ENCODE data around the gene FBXO5.

The FBXO5 gene

GRCh38 chr6:152981989-152982903 is 595 bp downstream of the FBXO5 start:
- peak; percentile 40 for DNase-seq (ENCODE audit: low spot score)
- in situ Hi-C loops (cut with MboI; ENCODE audit: low sequenced_read_pairs, unreplicated experiment), result no loop called here
- TF ChIP-seq, protein P1, sequence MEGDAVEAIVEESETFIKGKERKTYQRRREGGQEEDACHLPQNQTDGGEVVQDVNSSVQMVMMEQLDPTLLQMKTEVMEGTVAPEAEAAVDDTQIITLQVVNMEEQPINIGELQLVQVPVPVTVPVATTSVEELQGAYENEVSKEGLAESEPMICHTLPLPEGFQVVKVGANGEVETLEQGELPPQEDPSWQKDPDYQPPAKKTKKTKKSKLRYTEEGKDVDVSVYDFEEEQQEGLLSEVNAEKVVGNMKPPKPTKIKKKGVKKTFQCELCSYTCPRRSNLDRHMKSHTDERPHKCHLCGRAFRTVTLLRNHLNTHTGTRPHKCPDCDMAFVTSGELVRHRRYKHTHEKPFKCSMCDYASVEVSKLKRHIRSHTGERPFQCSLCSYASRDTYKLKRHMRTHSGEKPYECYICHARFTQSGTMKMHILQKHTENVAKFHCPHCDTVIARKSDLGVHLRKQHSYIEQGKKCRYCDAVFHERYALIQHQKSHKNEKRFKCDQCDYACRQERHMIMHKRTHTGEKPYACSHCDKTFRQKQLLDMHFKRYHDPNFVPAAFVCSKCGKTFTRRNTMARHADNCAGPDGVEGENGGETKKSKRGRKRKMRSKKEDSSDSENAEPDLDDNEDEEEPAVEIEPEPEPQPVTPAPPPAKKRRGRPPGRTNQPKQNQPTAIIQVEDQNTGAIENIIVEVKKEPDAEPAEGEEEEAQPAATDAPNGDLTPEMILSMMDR (IDR thresholded peaks at IDR 0.05; ENCODE audit: borderline replicate concordance, control extremely low read depth, extremely low read depth, insufficient read depth, missing control alignments), result no peak

- no peak for DNase-seq (ENCODE audit: low spot score)
- in situ Hi-C loops (cut with MboI; ENCODE audit: low sequenced_read_pairs, unreplicated experiment), result no loop called here
- TF ChIP-seq, protein P1 (IDR thresholded peaks at IDR 0.05; ENCODE audit: borderline replicate concordance, control extremely low read depth, extremely low read depth, insufficient read depth, missing control alignments), result no peak
Measured at GRCh38 chr6:152981219-152981618, 1.6 kb downstream of the FBXO5 start.

DNA sequence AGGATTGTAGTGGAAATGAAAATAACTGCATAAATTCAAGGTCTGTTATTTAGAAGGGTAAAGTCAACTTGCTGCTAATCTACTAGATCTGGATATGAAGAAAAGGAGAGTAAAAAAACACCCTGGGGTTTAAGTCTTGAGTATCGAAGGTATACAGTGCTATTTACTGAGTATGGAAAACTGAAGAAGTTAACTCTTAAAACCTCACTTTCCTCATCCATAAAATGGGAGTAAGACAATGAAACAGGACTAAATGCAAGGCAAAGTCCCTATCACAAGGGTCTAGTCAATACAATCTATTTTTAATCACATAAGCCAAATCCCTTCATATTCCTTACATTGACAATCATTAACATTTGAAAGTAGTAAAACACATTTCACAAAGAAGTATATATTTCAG is 2.2 kb downstream of the FBXO5 start:
- in situ Hi-C loops (cut with MboI; ENCODE audit: low sequenced_read_pairs, unreplicated experiment), result no loop called here
- TF ChIP-seq, protein P1 (IDR thresholded peaks at IDR 0.05; ENCODE audit: borderline replicate concordance, control extremely low read depth, extremely low read depth, insufficient read depth, missing control alignments), result no peak

GRCh38 chr6:152979116-152979515 is 3.7 kb downstream of the FBXO5 start:
- in situ Hi-C loops (cut with MboI; ENCODE audit: low sequenced_read_pairs, unreplicated experiment), result no loop called here
- DNase-seq (ENCODE audit: low spot score), result no peak
- TF ChIP-seq, protein P1 (IDR thresholded peaks at IDR 0.05; ENCODE audit: borderline replicate concordance, control extremely low read depth, extremely low read depth, insufficient read depth, missing control alignments), result no peak

More for the DNA sequence above, 2.2 kb downstream of the FBXO5 start:
- DNase-seq (ENCODE audit: low spot score), result no peak

DNA sequence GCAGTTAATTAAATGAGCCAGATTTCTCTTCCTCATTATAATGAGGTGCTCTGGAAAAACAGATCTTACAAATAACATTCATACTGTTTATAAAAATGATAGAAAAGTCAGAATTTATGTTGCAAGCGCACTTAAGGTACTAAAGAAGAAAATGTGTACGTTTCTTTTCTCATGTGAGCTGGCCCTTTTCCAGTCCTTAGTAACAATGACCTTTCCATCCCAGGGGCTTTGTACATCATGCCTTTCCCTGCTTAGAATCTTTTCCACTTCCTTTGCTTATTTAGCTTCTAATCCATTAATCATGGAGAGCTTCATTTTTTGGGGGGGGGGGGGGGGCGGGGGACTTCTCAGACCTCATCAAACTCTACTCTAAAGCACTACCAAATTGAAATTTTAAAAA is 4.8 kb downstream of the FBXO5 start:
- TF ChIP-seq, protein P1 (IDR thresholded peaks at IDR 0.05; ENCODE audit: borderline replicate concordance, control extremely low read depth, extremely low read depth, insufficient read depth, missing control alignments), result no peak
- DNase-seq (ENCODE audit: low spot score), result no peak
- in situ Hi-C loops (cut with MboI; ENCODE audit: low sequenced_read_pairs, unreplicated experiment), result no loop called here

DNA sequence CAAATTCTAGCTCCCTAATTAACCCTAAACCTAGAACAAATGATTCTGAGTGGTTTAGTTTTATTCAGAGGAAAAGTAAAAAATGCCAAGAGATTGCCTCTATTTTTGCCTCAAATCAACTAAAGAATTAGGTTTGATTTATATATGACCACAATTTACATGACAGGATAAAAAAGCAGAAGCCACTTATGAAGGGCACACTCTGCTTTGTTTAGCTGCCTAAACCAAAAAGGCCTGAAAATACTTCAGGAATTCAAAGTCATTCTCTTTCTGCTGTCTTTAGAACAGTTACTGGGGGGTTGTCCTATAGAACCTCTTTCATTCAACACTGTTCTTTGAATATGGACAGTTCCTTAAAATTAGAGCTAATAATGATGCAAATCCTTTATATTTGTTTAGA is 5.3 kb downstream of the FBXO5 start:
- DNase-seq (ENCODE audit: low spot score), result no peak
- in situ Hi-C loops (cut with MboI; ENCODE audit: low sequenced_read_pairs, unreplicated experiment), result no loop called here
- TF ChIP-seq, protein P1 (IDR thresholded peaks at IDR 0.05; ENCODE audit: borderline replicate concordance, control extremely low read depth, extremely low read depth, insufficient read depth, missing control alignments), result no peak

Data from GM13976 (cell line).